Fibroblast of the aortic adventitia (primary cell): ENCODE data around the gene NRG2. TPM values are rescaled to one million over a fixed set of nuclear protein-coding genes. Genes with fewer than 3 reads are reported as not detected.

Experiments used
- DNase-seq: peaks from one replicate; pipeline ENCODE4 v3.0.0-alpha.2; 2010; ENCODE audit warnings: low read depth
- H3K4me3 ChIP-seq: 2 replicates; pipeline ENCODE4 v1.5.1; 2011; ENCODE audit warnings: low read depth, mild to moderate bottlenecking, control low read depth, low read length, moderate library complexity
- CTCF ChIP-seq: IDR thresholded peaks from 2 replicates; pipeline ENCODE4 v1.5.1; 2011; ENCODE audit warnings: mild to moderate bottlenecking, low read length, control low read depth, inconsistent platforms; ENCODE audit not compliant: insufficient read depth
- total RNA-seq: library from RNA; depleted of rRNA; stranded (reverse); fragments of >200 nt; gene quantifications from 2 replicates; pipeline ENCODE4 v1.2.3, GENCODE V29; 2012; ENCODE audit warnings: low replicate concordance

NRG2 gene
- total RNA-seq, 1 donor = 0.36 TPM

GRCh38 chr5:140042393-140042642 is 781 bp downstream of the NRG2 start:
- no peak for TF ChIP-seq CTCF
- peak overlapping the region; percentile 69 for H3K4me3 ChIP-seq
- DNase-seq = no peak

- no peak for TF ChIP-seq CTCF
- peak; percentile 48 for DNase-seq
- peak overlapping the region; percentile 69 for H3K4me3 ChIP-seq
Measured at GRCh38 chr5:140041492-140042392, 1.4 kb downstream of the NRG2 start.

GRCh38 chr5:140041099-140041491 is 2.0 kb downstream of the NRG2 start:
- TF ChIP-seq CTCF = no peak
- no peak for DNase-seq
- H3K4me3 ChIP-seq = no peak overlapping the region

GRCh38 chr5:140040358-140040757 is 2.7 kb downstream of the NRG2 start:
- TF ChIP-seq CTCF = no peak
- DNase-seq = no peak
- H3K4me3 ChIP-seq = no peak overlapping the region

- no peak for TF ChIP-seq CTCF
- no peak overlapping the region for H3K4me3 ChIP-seq
- no peak for DNase-seq
Measured at GRCh38 chr5:140039561-140039960, 3.5 kb downstream of the NRG2 start.

GRCh38 chr5:140038373-140038957 is 4.6 kb downstream of the NRG2 start:
- TF ChIP-seq CTCF = no peak
- DNase-seq = peak; percentile 48
- H3K4me3 ChIP-seq = peak overlapping the region; percentile 67

- no peak for TF ChIP-seq CTCF
- no peak for DNase-seq
- H3K4me3 ChIP-seq = no peak overlapping the region
Measured at GRCh38 chr5:140037012-140037411, 6.1 kb downstream of the NRG2 start.
